Trophoblast cell (in vitro differentiated cells and primary cell): ENCODE results near the gene SLITRK2.

Experiments used
- DNase-seq, 2 donors: peaks; one replicate each; pipeline ENCODE4 v3.0.0-alpha.2; 2016
- H2AFZ ChIP-seq: 2 replicates; pipeline ENCODE4 v1.6.1; 2013; ENCODE audit warnings: low read length, moderate library complexity, mild to moderate bottlenecking; ENCODE audit not compliant: insufficient read depth, poor library complexity
- H2AK5ac ChIP-seq: 2 replicates; pipeline ENCODE4 v1.6.1; 2013; ENCODE audit warnings: mild to moderate bottlenecking, low read length
- H2BK120ac ChIP-seq: 2 replicates; pipeline ENCODE4 v1.6.1; 2013; ENCODE audit warnings: low read length, mild to moderate bottlenecking, moderate library complexity; ENCODE audit not compliant: insufficient read depth, poor library complexity
- H2BK12ac ChIP-seq: 2 replicates; pipeline ENCODE4 v1.6.1; 2013; ENCODE audit warnings: mild to moderate bottlenecking, low read length, moderate library complexity
- H2BK5ac ChIP-seq: 2 replicates; pipeline ENCODE4 v1.6.1; 2013; ENCODE audit warnings: low read length, low read depth, moderate library complexity, mild to moderate bottlenecking; ENCODE audit not compliant: poor library complexity
- H3K14ac ChIP-seq: 2 replicates; pipeline ENCODE4 v1.6.1; 2013; ENCODE audit warnings: mild to moderate bottlenecking, low read length
- H3K18ac ChIP-seq: 2 replicates; pipeline ENCODE4 v1.6.1; 2013; ENCODE audit warnings: mild to moderate bottlenecking, low read length
- H3K23ac ChIP-seq: 2 replicates; pipeline ENCODE4 v1.6.1; 2013; ENCODE audit warnings: low read length
- H3K27ac ChIP-seq: 2 replicates; pipeline ENCODE4 v1.5.1; 2013; ENCODE audit warnings: low read depth, mild to moderate bottlenecking, inconsistent platforms, low read length, moderate library complexity
- H3K27me3 ChIP-seq: 2 replicates; pipeline ENCODE4 v1.6.1; 2013; ENCODE audit warnings: inconsistent platforms, mild to moderate bottlenecking, low read length, moderate library complexity; ENCODE audit not compliant: insufficient read depth
- H3K36me3 ChIP-seq, 2 experiments: 1 replicate in 1 of 2; 2 replicates in 1 of 2; pipeline ENCODE4 v1.6.1; 2013; ENCODE audit warnings: low read length in 2 of 2, mild to moderate bottlenecking in 2 of 2, moderate library complexity in 1 of 2; ENCODE audit not compliant: insufficient read depth in 2 of 2, control insufficient read depth in 1 of 2
- H3K4ac ChIP-seq: 2 replicates; pipeline ENCODE4 v1.6.1; 2013; ENCODE audit warnings: low read depth, mild to moderate bottlenecking, low read length, moderate library complexity
- H3K4me1 ChIP-seq, 2 experiments: 1 replicate in 1 of 2; 2 replicates in 1 of 2; pipeline ENCODE4 v1.6.1; 2013; ENCODE audit warnings: low read length in 2 of 2, mild to moderate bottlenecking in 2 of 2, moderate library complexity in 1 of 2; ENCODE audit not compliant: insufficient read depth in 2 of 2, control insufficient read depth in 1 of 2
- H3K4me2 ChIP-seq: 2 replicates; pipeline ENCODE4 v1.6.1; 2013; ENCODE audit warnings: inconsistent platforms, mild to moderate bottlenecking, low read length, moderate library complexity
- H3K4me3 ChIP-seq: 2 replicates; pipeline ENCODE4 v1.5.1; 2013; ENCODE audit warnings: mild to moderate bottlenecking, low read depth, low read length, inconsistent platforms
- H3K79me1 ChIP-seq: one replicate; pipeline ENCODE4 v1.6.1; 2013; ENCODE audit warnings: low read length
- H3K79me2 ChIP-seq: 2 replicates; pipeline ENCODE4 v1.6.1; 2013; ENCODE audit warnings: low read length, mild to moderate bottlenecking; ENCODE audit not compliant: control insufficient read depth, insufficient read depth, poor library complexity
- H3K9ac ChIP-seq: 2 replicates; pipeline ENCODE4 v1.6.1; 2013; ENCODE audit warnings: mild to moderate bottlenecking, low read length
- H3K9me3 ChIP-seq: 2 replicates; pipeline ENCODE4 v1.6.1; 2013; ENCODE audit warnings: low read depth, mild to moderate bottlenecking, control low read depth, inconsistent platforms, low read length; ENCODE audit not compliant: insufficient read depth
- H4K12ac ChIP-seq: 2 replicates; pipeline ENCODE4 v1.6.1; 2013; ENCODE audit warnings: low read depth, mild to moderate bottlenecking, low read length, moderate library complexity
- H4K8ac ChIP-seq: 2 replicates; pipeline ENCODE4 v1.6.1; 2013; ENCODE audit warnings: low read depth, mild to moderate bottlenecking, low read length, moderate library complexity
- H4K91ac ChIP-seq: one replicate; pipeline ENCODE4 v1.6.1; 2013; ENCODE audit warnings: low read depth, mild to moderate bottlenecking, low read length, moderate library complexity
- WGBS: extraction: QIAGEN DNeasy Blood & Tissue Kit; methylation state at CpG from one replicate; pipeline ENCODE4 v1.1.7; 2013; ENCODE audit warnings: missing lambda C conversion rate; ENCODE audit not compliant: insufficient read length, insufficient coverage; ENCODE audit errors: extremely low coverage; 5-methylcytosine and 5-hydroxymethylcytosine counted together

SLITRK2 gene

GRCh38 chrX:145826466-145826865 lies 8.8 kb downstream of the SLITRK2 start:
- Histone ChIP-seq H4K12ac (no peak overlapping the region), H2BK12ac (no peak overlapping the region), H3K4ac (no peak overlapping the region), H3K79me2 (no peaks in the 10 kb centered on the region), H3K23ac (no peak overlapping the region), H2AK5ac (no peak overlapping the region), H2BK5ac (no peak overlapping the region), H3K14ac (no peak overlapping the region), H3K9me3 (no peaks in the 10 kb centered on the region), H2AFZ (no peak overlapping the region), H4K91ac (no peak overlapping the region), H3K27ac (no peak overlapping the region), H2BK120ac (no peak overlapping the region), H3K27me3 (peaks cover 5% of the 10 kb centered on the region), H3K36me3 (no peaks in the 10 kb centered on the region), H3K18ac (no peak overlapping the region), H3K4me1 (peaks cover 0 to under 1% of the 10 kb centered on the region in 2 experiments), H4K8ac (no peak overlapping the region), H3K79me1 (no peaks in the 10 kb centered on the region), H3K9ac (no peak overlapping the region), H3K4me3 (no peak overlapping the region), H3K4me2 (no peak overlapping the region)
- no peak for DNase-seq
- no CpG with 5 or more reads among the region's 4 CpGs for WGBS

GRCh38 chrX:145832796-145833195 lies 15.2 kb downstream of the SLITRK2 start:
- Histone ChIP-seq H4K91ac (no peak overlapping the region), H3K79me2 (no peaks in the 10 kb centered on the region), H4K12ac (no peak overlapping the region), H2AFZ (no peak overlapping the region), H2BK12ac (no peak overlapping the region), H3K4me2 (no peak overlapping the region), H4K8ac (no peak overlapping the region), H3K9me3 (no peaks in the 10 kb centered on the region), H3K23ac (no peak overlapping the region), H3K27me3 (no peaks in the 10 kb centered on the region), H3K79me1 (no peaks in the 10 kb centered on the region), H3K4me1 (no peaks in the 10 kb centered on the region), H3K27ac (no peak overlapping the region), H3K4ac (no peak overlapping the region), H2BK5ac (no peak overlapping the region), H3K4me3 (no peak overlapping the region), H2AK5ac (no peak overlapping the region), H3K9ac (no peak overlapping the region), H3K14ac (no peak overlapping the region), H2BK120ac (no peak overlapping the region), H3K36me3 (no peaks in the 10 kb centered on the region), H3K18ac (no peak overlapping the region)
- DNase-seq = no peak
- no CpG with 5 or more reads among the region's 5 CpGs for WGBS

DNA sequence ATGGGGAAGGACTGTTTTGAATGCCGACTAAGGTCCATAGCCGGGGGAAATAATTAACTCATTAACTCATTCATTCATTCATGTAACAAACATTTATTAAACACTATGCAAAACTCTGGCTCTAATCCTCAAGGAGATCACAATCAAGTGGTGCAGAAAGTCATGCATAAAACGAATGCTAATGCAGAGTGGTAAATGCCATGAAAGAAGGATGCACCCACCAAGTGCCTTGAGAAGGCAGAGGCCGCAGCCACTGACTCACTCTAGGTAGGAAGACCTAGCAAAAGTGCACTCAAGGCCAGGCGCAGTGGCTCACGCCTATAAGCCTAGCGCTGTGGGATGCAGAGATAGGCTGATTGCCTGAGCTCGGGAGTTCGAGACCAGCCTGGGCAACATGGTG lies 22.9 kb downstream of the SLITRK2 start:
- H3K9me3 ChIP-seq = no peaks in the 10 kb centered on the region
- no peak overlapping the region for H3K9ac ChIP-seq
- no peaks in the 10 kb centered on the region for H3K27me3 ChIP-seq
- no peak overlapping the region for H3K4ac ChIP-seq
- no peaks in the 10 kb centered on the region for H3K79me1 ChIP-seq
- no peak overlapping the region for H2BK5ac ChIP-seq
- H3K27ac ChIP-seq = no peak overlapping the region
- H2AFZ ChIP-seq = no peak overlapping the region
- H3K36me3 ChIP-seq = no peaks in the 10 kb centered on the region
- DNase-seq = no peak
- no peak overlapping the region for H3K18ac ChIP-seq
- no peak overlapping the region for H4K12ac ChIP-seq
- H2AK5ac ChIP-seq = no peak overlapping the region
- no peaks in the 10 kb centered on the region for H3K4me1 ChIP-seq
- H3K4me3 ChIP-seq = no peak overlapping the region
- no peak overlapping the region for H3K14ac ChIP-seq
- H2BK120ac ChIP-seq = no peak overlapping the region
- no peak overlapping the region for H3K23ac ChIP-seq
- H4K91ac ChIP-seq = no peak overlapping the region
- no peak overlapping the region for H2BK12ac ChIP-seq
- H4K8ac ChIP-seq = no peak overlapping the region
- H3K79me2 ChIP-seq = no peaks in the 10 kb centered on the region
- H3K4me2 ChIP-seq = no peak overlapping the region
- WGBS = no CpG with 5 or more reads among the region's 9 CpGs

DNA sequence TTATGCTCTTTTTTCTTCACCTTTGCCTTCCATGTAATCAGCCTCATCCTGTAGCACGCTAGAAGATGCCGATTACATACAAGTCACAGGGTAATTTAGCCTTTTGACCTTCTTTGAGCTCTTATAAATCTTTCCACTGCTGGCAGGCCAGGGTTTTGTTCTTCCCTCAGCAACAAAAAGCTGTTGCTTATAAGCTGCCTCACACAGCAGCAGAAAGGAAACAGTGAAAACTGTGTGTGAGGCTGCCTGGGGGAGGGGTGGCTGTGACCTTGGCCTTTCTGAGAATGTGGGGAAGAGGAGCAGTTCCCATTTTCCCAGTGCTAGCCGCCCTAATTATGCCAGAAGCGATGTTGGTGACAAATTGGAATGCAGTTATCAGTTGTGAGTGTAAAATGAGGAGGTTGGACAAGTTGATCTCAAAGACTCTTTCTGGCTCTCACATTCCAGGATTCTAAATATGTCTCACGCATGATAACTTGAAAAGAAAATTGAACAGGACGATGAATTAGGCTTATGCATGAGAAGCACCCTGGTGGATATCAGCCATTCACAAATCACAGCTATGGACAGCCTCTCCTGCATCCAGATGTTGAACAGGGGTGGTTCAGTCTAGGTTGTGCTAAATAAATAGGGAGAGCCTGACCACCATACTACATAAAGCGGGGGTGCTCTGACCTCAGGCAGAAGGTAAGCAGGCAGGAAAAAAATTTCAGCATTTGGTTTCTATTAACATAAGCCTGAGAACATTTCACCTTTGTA lies 25.7 kb downstream of the SLITRK2 start:
- Histone ChIP-seq H2AFZ (no peak overlapping the region), H3K79me2 (no peaks in the 10 kb centered on the region), H3K14ac (no peak overlapping the region), H3K9me3 (no peaks in the 10 kb centered on the region), H3K79me1 (no peaks in the 10 kb centered on the region), H3K27me3 (no peaks in the 10 kb centered on the region), H3K36me3 (no peaks in the 10 kb centered on the region), H2BK5ac (no peak overlapping the region), H2AK5ac (no peak overlapping the region), H3K23ac (no peak overlapping the region), H3K27ac (no peak overlapping the region), H4K91ac (no peak overlapping the region), H3K9ac (no peak overlapping the region), H3K4ac (no peak overlapping the region), H2BK12ac (no peak overlapping the region), H3K4me3 (no peak overlapping the region), H3K4me1 (no peaks in the 10 kb centered on the region), H4K12ac (no peak overlapping the region), H2BK120ac (no peak overlapping the region), H4K8ac (no peak overlapping the region), H3K4me2 (no peak overlapping the region), H3K18ac (no peak overlapping the region)
- DNase-seq = no peak
- WGBS = no CpG with 5 or more reads among the region's 7 CpGs
